K562 (cell line): ENCODE results near the gene EID2. TPM values are rescaled to one million over a fixed set of nuclear protein-coding genes. Genes with fewer than 3 reads are reported as not detected.

ENCODE experiments used
- ARNT ChIP-seq, 2 experiments: fragments of 450-650 bp; IDR thresholded peaks; 2 replicates each; pipeline ENCODE4 v1.6.1; 2016; ENCODE audit warnings: mild to moderate bottlenecking in 1 of 2
- E2F1 ChIP-seq: sonication (generic); formaldehyde crosslinking; IDR thresholded peaks from 2 replicates; pipeline ENCODE4 v1.8.1; 2023; ENCODE audit warnings: mild to moderate bottlenecking, missing genetic modification reagents, moderate library complexity
- E2F4 ChIP-seq: sonication (generic); formaldehyde crosslinking; IDR thresholded peaks from 2 replicates; pipeline ENCODE4 v1.8.0; 2022; ENCODE audit warnings: mild to moderate bottlenecking, low read depth, missing genetic modification reagents
- GABPB1 ChIP-seq: sonication (generic); formaldehyde crosslinking; IDR thresholded peaks from 2 replicates; pipeline ENCODE4 v1.8.0; 2022; ENCODE audit warnings: mild to moderate bottlenecking, missing genetic modification reagents
- LCOR ChIP-seq: sonication (generic); formaldehyde crosslinking; IDR thresholded peaks from 2 replicates; pipeline ENCODE4 v1.8.0; 2022; ENCODE audit warnings: mild to moderate bottlenecking, missing genetic modification reagents
- LEF1 ChIP-seq: fragments of 450-650 bp; IDR thresholded peaks from 2 replicates; pipeline ENCODE4 v1.6.1; 2016; ENCODE audit warnings: mild to moderate bottlenecking
- MAFK ChIP-seq: IDR thresholded peaks from 2 replicates; pipeline ENCODE4 v1.6.1; 2011; ENCODE audit warnings: low read length, improper control_type of control experiment
- MIER1 ChIP-seq: fragments of 450-650 bp; IDR thresholded peaks from 2 replicates; pipeline ENCODE4 v1.6.1; 2016; ENCODE audit warnings: antibody characterized with exemption, mild to moderate bottlenecking, low read depth
- NCOA2 ChIP-seq, 2 experiments: fragments of 450-650 bp; IDR thresholded peaks; 2 replicates each; pipeline ENCODE4 v1.6.1; 2018; ENCODE audit warnings: mild to moderate bottlenecking in 2 of 2, moderate library complexity in 1 of 2; ENCODE audit not compliant: partially characterized antibody in 2 of 2
- PHF8 ChIP-seq: fragments of 200-600 bp; sonication (generic); IDR thresholded peaks from 2 replicates; pipeline ENCODE4 v1.6.1; 2012; ENCODE audit warnings: mixed run types, mild to moderate bottlenecking, inconsistent platforms, low read length, moderate library complexity, borderline replicate concordance
- RFX1 ChIP-seq: fragments of 450-650 bp; IDR thresholded peaks from 2 replicates; pipeline ENCODE4 v1.6.1; 2016; ENCODE audit warnings: mild to moderate bottlenecking, moderate library complexity
- SIN3B ChIP-seq: fragments of 450-650 bp; IDR thresholded peaks from 2 replicates; pipeline ENCODE4 v1.6.1; 2017; ENCODE audit warnings: low read depth, mild to moderate bottlenecking, moderate library complexity
- SNIP1 ChIP-seq: fragments of 450-650 bp; IDR thresholded peaks from 2 replicates; pipeline ENCODE4 v1.7.1; 2017; ENCODE audit warnings: low read depth, mild to moderate bottlenecking
- TOE1 ChIP-seq, 2 experiments: fragments of 450-650 bp in 1 of 2; sonication (generic) in 1 of 2; formaldehyde crosslinking in 1 of 2; IDR thresholded peaks; 2 replicates each; pipeline versions ENCODE4 v1.7.1 to v1.8.0; 2016 to 2022; ENCODE audit warnings: borderline replicate concordance in 2 of 2, mild to moderate bottlenecking in 2 of 2, antibody characterized with exemption in 1 of 2, inconsistent platforms in 1 of 2, low read depth in 1 of 2, missing genetic modification reagents in 1 of 2, moderate library complexity in 1 of 2
- ZC3H4 ChIP-seq: sonication (generic); formaldehyde crosslinking; IDR thresholded peaks from 2 replicates; pipeline ENCODE4 v1.9.0; 2021; ENCODE audit warnings: missing genetic modification reagents, borderline replicate concordance
- ZEB2 ChIP-seq: fragments of 450-650 bp; IDR thresholded peaks from 2 replicates; pipeline ENCODE4 v1.6.1; 2016
- polyA plus RNA-seq, 8 experiments: library from polyadenylated mRNA; depleted of rRNA in 4 of 8; stranded (reverse) in 5 of 8; unstranded in 3 of 8; fragments of >200 nt; fragmentation: Nextera tagmentation in 2 of 8; fragmentation: Illumina TruSeq in 1 of 8; extraction: Ambion mirVana in 2 of 8; extraction: Trizol in 1 of 8; gene quantifications; 2 replicates each; pipeline versions ENCODE4 v1.2.1 to v1.2.3, GENCODE V29; 2011 to 2014; ENCODE audit warnings: inconsistent platforms in 1 of 8, missing spikeins in 1 of 8
- total RNA-seq, 7 experiments: library from RNA; depleted of rRNA in 6 of 7; stranded (reverse); fragments of >200 nt in 6 of 7; fragmentation: Illumina TruSeq in 2 of 7; extraction: Trizol in 2 of 7; gene quantifications; 2 replicates each; pipeline versions ENCODE4 v1.2.1 to v1.2.3, GENCODE V29; 2011 to 2021; ENCODE audit warnings: low replicate concordance in 1 of 7
- TF ChIP-seq, protein P1 (sequence below): fragments of 450-650 bp; formaldehyde crosslinking; IDR thresholded peaks from 2 replicates; pipeline ENCODE4 v1.4.0; 2022; ENCODE audit warnings: missing genetic modification characterization
- TF ChIP-seq, protein P2 (sequence below): sonication (generic); formaldehyde crosslinking; IDR thresholded peaks from 2 replicates; pipeline ENCODE4 v1.9.0; 2022; ENCODE audit warnings: mild to moderate bottlenecking, missing genetic modification reagents
- TF ChIP-seq, protein P3 (sequence below): sonication (generic); formaldehyde crosslinking; IDR thresholded peaks from 2 replicates; pipeline ENCODE4 v1.4.0; 2020; ENCODE audit warnings: mild to moderate bottlenecking, missing genetic modification reagents
- TF ChIP-seq, protein P4 (sequence below): fragments of 450-650 bp; IDR thresholded peaks from 2 replicates; pipeline ENCODE4 v1.6.1; 2016; ENCODE audit warnings: antibody characterized with exemption

The EID2 gene
- total and polyA plus RNA-seq, 9 of the 15 experiments (the other 6 are each of a cell fraction or from before 2014, with no cell fraction given) = 2.5 to 18.5 (median 11.3) TPM

GRCh38 chr19:39532233-39533002 lies 7.5 kb downstream of the EID2 start, which contains the start of gene EID2B (continued):
- TF ChIP-seq E2F1 (CRISPR knock-in tag) = 0 out of 2 replicates have a peak, but pooled peaks have one; percentile 60
- TF ChIP-seq, protein P1, sequence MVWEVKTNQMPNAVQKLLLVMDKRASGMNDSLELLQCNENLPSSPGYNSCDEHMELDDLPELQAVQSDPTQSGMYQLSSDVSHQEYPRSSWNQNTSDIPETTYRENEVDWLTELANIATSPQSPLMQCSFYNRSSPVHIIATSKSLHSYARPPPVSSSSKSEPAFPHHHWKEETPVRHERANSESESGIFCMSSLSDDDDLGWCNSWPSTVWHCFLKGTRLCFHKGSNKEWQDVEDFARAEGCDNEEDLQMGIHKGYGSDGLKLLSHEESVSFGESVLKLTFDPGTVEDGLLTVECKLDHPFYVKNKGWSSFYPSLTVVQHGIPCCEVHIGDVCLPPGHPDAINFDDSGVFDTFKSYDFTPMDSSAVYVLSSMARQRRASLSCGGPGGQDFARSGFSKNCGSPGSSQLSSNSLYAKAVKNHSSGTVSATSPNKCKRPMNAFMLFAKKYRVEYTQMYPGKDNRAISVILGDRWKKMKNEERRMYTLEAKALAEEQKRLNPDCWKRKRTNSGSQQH (CRISPR knock-in tag) = no peak
- peak; percentile 25; the same call in 1 of the 2 replicates for TF ChIP-seq SIN3B
- no peak for TF ChIP-seq ZC3H4 (CRISPR knock-in tag)
- TF ChIP-seq LEF1 = no peak
- peak; percentile 70; the same call in 1 of the 2 replicates for TF ChIP-seq E2F4 (CRISPR knock-in tag)
- no peak for TF ChIP-seq SNIP1
- TF ChIP-seq, protein P2, sequence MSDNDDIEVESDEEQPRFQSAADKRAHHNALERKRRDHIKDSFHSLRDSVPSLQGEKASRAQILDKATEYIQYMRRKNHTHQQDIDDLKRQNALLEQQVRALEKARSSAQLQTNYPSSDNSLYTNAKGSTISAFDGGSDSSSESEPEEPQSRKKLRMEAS (CRISPR knock-in tag) = peak; percentile 52; the same call in 1 of the 2 replicates
- TF ChIP-seq GABPB1 = peak; percentile 51
- TF ChIP-seq, protein P3, sequence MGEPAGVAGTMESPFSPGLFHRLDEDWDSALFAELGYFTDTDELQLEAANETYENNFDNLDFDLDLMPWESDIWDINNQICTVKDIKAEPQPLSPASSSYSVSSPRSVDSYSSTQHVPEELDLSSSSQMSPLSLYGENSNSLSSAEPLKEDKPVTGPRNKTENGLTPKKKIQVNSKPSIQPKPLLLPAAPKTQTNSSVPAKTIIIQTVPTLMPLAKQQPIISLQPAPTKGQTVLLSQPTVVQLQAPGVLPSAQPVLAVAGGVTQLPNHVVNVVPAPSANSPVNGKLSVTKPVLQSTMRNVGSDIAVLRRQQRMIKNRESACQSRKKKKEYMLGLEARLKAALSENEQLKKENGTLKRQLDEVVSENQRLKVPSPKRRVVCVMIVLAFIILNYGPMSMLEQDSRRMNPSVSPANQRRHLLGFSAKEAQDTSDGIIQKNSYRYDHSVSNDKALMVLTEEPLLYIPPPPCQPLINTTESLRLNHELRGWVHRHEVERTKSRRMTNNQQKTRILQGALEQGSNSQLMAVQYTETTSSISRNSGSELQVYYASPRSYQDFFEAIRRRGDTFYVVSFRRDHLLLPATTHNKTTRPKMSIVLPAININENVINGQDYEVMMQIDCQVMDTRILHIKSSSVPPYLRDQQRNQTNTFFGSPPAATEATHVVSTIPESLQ = 0 out of 2 replicates have a peak, but pooled peaks have one; percentile 47
- no peak for TF ChIP-seq ZEB2
- TF ChIP-seq TOE1 (IDR thresholded peaks at IDR 0.05; ENCODE audit: borderline replicate concordance) = 0 out of 2 replicates have a peak, but pooled peaks have one; percentile 31
- no peak for TF ChIP-seq TOE1 (CRISPR knock-in tag; IDR thresholded peaks at IDR 0.05; ENCODE audit: borderline replicate concordance, low read depth)
- TF ChIP-seq LCOR (CRISPR knock-in tag) = 0 out of 2 replicates have a peak, but pooled peaks have one; percentile 13
- peak; percentile 8; the same call in 1 of the 2 replicates for TF ChIP-seq MAFK
- TF ChIP-seq, protein P4, sequence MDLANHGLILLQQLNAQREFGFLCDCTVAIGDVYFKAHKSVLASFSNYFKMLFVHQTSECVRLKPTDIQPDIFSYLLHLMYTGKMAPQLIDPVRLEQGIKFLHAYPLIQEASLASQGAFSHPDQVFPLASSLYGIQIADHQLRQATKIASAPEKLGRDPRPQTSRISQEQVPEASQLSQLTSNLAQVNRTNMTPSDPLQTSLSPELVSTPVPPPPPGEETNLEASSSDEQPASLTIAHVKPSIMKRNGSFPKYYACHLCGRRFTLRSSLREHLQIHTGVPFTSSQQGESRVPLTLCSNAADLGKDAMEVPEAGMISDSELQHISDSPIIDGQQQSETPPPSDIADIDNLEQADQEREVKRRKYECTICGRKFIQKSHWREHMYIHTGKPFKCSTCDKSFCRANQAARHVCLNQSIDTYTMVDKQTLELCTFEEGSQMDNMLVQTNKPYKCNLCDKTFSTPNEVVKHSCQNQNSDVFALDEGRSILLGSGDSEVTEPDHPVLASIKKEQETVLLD = peak; percentile 100
- TF ChIP-seq NCOA2 (IDR thresholded peaks at IDR 0.05; ENCODE audit: partially characterized antibody in 2 of 2) = no peak
- TF ChIP-seq MIER1 = no peak
- no peak for TF ChIP-seq ARNT (IDR thresholded peaks at IDR 0.05)
- peak; percentile 80 for TF ChIP-seq RFX1
- TF ChIP-seq PHF8 = peak; percentile 86; the same call in 1 of the 2 replicates
